ENCODE results near the gene GNB1. TPM values are rescaled to one million over a fixed set of nuclear protein-coding genes. Genes with fewer than 3 reads are reported as not detected.

GNB1 gene
- total RNA-seq, 1 donor from 2014 or later: 158 TPM

DNA sequence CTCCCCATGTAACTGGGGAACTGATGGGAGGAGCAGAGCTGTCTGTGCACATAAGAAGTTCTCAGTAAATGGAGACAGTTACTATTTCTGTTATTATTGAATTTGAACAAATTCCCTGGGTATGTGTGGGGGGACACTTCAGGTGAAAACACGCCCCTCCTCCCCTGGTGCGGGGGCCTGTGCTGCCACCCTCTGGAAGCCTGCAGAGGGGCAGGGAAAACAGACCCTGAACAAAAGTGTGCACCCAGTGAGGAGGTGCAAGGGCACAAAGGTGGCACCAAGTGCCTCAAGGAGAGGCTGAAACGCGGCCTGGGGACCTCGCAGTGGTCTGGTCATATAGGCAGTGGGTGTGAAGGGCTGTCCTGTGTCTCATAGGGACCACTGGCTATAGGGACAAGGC is 94.4 kb downstream of the GNB1 start:
- Histone ChIP-seq H3K27ac (replicated peaks) (no peak overlapping the region), H3K27me3 (ENCODE audit: low read depth) (no peaks in the 10 kb centered on the region), H3K36me3 (peaks cover 66% of the 10 kb centered on the region), H3K9me3 (replicated peaks) (no peaks in the 10 kb centered on the region), H3K4me3 (no peak overlapping the region), H3K4me1 (peaks cover 22% of the 10 kb centered on the region)
- no peak for DNase-seq
- intact Hi-C loops (cut with micrococcal nuclease): no loop called here
- TF ChIP-seq, protein P1, sequence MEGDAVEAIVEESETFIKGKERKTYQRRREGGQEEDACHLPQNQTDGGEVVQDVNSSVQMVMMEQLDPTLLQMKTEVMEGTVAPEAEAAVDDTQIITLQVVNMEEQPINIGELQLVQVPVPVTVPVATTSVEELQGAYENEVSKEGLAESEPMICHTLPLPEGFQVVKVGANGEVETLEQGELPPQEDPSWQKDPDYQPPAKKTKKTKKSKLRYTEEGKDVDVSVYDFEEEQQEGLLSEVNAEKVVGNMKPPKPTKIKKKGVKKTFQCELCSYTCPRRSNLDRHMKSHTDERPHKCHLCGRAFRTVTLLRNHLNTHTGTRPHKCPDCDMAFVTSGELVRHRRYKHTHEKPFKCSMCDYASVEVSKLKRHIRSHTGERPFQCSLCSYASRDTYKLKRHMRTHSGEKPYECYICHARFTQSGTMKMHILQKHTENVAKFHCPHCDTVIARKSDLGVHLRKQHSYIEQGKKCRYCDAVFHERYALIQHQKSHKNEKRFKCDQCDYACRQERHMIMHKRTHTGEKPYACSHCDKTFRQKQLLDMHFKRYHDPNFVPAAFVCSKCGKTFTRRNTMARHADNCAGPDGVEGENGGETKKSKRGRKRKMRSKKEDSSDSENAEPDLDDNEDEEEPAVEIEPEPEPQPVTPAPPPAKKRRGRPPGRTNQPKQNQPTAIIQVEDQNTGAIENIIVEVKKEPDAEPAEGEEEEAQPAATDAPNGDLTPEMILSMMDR (IDR thresholded peaks at IDR 0.05; ENCODE audit: borderline replicate concordance): peak; percentile 30

DNA sequence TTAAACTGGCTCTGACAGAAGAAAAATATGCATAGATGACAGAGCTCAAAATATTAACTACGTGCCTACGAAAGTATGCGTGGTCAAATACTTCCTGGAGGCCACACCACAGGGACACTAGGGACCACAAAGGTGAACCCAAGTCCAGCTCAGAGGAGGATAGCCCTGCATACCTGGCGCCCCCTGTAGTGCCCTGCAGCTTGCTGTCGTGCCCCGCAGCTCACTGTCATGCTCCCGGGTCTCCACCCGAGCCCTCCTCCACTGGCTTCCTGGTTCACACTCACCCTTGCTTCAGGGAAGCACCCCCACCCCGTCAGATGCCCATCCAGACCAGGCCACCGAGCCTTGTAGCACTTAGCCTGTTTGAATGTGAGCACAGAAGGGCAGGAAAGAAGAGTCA is 95.9 kb downstream of the GNB1 start:
- TF ChIP-seq, protein P1 (IDR thresholded peaks at IDR 0.05; ENCODE audit: borderline replicate concordance): no peak
- Histone ChIP-seq H3K4me1 (peaks cover 8% of the 10 kb centered on the region), H3K27ac (replicated peaks) (no peak overlapping the region), H3K9me3 (replicated peaks) (no peaks in the 10 kb centered on the region), H3K36me3 (peaks cover 79% of the 10 kb centered on the region), H3K4me3 (no peak overlapping the region), H3K27me3 (ENCODE audit: low read depth) (no peaks in the 10 kb centered on the region)
- DNase-seq: no peak
- intact Hi-C loops (cut with micrococcal nuclease): no loop called here

DNA sequence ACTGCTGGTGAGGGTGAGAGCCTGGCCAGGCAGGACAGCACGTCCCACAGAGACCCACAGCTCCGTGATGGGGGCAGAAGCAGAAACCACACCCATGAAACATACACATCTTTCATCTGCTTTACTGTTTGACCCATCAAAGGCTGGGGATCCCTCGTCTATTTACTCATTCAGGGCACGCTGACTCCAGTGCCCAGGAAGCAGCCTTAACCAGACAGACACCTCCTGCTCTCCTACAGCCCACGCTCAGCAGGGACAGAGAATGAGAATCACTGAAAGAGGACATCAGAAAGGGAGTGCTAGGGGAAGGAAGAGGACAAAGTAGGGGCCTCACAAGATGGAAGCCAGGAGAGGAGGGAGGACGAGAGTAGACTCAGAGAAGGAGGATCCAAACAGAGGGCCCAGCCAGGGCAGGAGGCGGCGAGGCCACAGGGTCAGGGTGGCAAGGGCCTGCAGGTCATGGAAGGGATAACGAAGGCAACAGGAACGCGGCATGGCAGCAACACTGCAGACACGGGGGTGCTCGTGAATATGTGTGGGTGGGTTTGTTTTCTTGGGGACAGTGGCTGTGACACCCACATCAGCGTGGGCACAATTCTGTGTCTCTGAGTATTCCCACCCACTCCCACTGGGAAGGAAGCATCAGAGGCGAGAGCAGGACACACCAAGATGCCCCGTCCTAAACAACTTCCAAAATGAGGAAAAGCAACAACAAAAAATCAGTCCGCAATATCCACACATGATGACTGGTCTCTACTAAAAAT is 97.2 kb downstream of the GNB1 start:
- Histone ChIP-seq H3K27ac (replicated peaks) (no peak overlapping the region), H3K9me3 (replicated peaks) (no peaks in the 10 kb centered on the region), H3K36me3 (peaks cover 92% of the 10 kb centered on the region), H3K27me3 (ENCODE audit: low read depth) (no peaks in the 10 kb centered on the region), H3K4me3 (no peak overlapping the region), H3K4me1 (peaks cover 7% of the 10 kb centered on the region)
- TF ChIP-seq, protein P1 (IDR thresholded peaks at IDR 0.05; ENCODE audit: borderline replicate concordance): no peak
- intact Hi-C loops (cut with micrococcal nuclease): no loop called here
- DNase-seq: no peak

DNA sequence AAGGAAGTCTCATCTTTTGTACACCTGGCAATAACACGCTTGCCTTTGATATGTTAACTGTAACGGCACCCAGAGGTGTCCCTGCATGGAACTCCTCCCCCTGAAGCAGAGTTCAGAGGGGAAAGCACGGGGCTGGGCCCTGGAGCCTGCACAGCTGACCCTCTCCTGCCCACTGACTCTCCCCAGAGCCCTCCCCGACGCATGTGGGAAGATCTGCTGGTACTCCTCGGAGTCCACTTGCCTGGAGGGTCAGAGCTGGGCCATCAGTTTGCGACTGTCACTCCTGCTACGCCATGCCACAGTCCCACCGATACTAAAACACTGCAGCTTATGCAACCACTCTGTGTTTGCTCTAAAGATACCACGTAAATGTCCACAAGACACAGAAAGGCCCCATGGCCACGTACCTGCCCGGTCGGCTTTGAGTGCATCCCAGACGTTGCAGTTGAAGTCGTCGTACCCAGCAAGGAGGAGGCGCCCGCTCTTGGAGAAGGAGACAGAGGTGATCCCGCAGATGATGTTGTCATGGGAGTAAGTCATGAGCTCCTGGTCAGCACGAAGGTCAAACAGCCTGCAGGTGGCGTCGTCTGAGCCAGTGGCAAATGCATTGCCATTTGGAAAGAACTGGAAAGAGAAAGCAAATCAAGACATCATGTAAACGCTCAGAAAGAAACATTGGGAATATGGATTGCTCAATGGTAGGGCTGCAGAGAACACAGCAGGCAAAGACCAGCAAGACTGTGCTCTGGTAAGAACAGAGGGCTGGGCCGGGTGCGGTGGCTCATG is 102.0 kb downstream of the GNB1 start:
- Histone ChIP-seq H3K27ac (replicated peaks) (peak overlapping the region; percentile 45), H3K4me1 (peaks cover 23% of the 10 kb centered on the region), H3K4me3 (no peak overlapping the region), H3K36me3 (peaks cover 88% of the 10 kb centered on the region), H3K9me3 (replicated peaks) (no peaks in the 10 kb centered on the region), H3K27me3 (ENCODE audit: low read depth) (no peaks in the 10 kb centered on the region)
- TF ChIP-seq, protein P1 (IDR thresholded peaks at IDR 0.05; ENCODE audit: borderline replicate concordance): peak; percentile 36
- DNase-seq: no peak
- intact Hi-C loops (cut with micrococcal nuclease): no loop called here

DNA sequence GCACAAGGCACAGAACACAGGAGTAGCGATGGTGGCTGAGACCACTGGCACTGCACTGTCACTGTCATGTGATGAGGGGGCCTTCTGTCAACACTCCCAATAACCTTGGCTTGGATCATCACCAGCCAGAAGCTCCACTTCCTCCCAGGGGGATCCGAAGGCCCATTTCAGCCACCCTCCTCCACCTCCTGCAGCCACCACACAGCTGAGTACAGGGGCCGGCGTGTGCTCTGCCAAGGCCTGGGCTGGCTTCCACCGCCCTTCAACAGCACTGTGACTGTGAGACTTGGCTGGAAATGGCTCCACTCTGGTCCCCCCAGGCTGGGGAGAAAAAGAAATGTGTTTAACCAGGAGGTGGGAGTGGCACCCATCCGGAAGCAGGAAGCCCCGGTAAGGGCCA is 102.8 kb downstream of the GNB1 start:
- intact Hi-C loops (cut with micrococcal nuclease): no loop called here
- Histone ChIP-seq H3K4me3 (no peak overlapping the region), H3K9me3 (replicated peaks) (no peaks in the 10 kb centered on the region), H3K36me3 (peaks cover 82% of the 10 kb centered on the region), H3K27me3 (ENCODE audit: low read depth) (no peaks in the 10 kb centered on the region), H3K27ac (replicated peaks) (peak overlapping the region; percentile 45), H3K4me1 (peaks cover 30% of the 10 kb centered on the region)
- TF ChIP-seq, protein P1 (IDR thresholded peaks at IDR 0.05; ENCODE audit: borderline replicate concordance): no peak
- DNase-seq: no peak

Measured in left ventricle myocardium inferior (tissue), 1 donor.